Limb (tissue), 2 donors: ENCODE measurements around the gene PRKCB.
"Not testable (repeated sequence)": the region's sequence is repeated elsewhere in the genome, so short reads cannot be mapped to it uniquely, and the experiment has no call there.

Experiments used
- DNase-seq, 2 donors: peaks; one replicate each; pipeline ENCODE4 v3.0.0-alpha.2; 2016; ENCODE audit errors: extremely low spot score in 2 of 2

PRKCB gene

DNA sequence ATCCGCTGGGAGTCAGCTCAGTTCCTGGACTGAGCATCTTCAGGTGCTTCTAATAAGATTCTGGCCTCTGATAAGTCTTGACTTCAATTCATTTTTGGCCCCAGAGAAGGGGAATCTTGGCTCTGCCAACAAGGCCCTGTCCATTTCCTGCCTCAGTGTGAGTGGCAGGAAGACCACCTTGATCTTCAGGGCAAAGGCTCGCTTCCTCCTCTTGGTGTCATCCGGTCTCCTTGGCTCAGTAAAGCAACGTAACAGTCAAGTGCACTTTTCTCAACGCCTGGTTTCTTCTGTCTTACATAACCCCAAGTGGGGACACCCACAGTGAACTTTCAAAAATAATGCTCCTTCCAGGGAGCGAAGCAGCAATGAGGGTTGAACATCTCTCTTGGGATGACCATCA, 169.8 kb downstream of the PRKCB start:
- no peak for DNase-seq

DNA sequence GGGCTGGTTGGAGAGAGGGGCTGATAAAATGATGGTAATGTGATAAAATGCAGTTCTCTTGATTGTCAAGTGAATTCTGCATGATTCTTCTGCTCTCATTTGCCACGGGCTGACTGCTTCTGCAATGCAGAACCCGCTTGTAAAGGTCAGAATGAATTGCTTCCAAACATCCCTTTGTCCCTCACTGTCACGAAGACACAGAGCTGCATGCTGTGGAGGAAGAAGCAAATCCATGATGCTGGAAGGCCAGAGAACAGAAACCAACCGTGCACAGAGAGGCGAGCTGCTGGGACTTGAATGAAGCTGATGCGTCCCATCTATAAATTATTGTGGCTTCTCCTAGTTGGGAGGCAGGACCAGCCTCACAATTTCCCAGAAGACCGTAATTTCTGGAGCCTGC, 171.6 kb downstream of the PRKCB start:
- no peak for DNase-seq

DNA sequence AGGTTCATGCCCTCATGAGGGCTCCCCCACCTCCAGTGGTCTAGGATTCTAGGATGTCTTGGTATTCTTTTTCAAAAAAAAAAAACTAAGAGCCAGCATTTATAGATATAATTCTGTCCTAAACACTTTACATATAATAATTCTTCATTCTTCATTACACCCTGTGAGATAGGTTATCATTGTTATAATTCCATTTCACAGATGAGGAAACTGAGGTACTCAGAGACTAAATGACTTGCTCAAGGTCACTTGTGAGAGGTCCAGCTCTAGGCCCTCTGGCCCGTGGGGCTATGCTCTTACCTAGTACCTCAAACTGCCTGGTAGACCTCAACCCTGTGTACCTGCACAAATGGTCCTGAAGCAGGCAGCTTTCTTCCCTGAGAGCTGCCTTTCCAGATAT, 172.2 kb downstream of the PRKCB start:
- DNase-seq, result no peak

DNA sequence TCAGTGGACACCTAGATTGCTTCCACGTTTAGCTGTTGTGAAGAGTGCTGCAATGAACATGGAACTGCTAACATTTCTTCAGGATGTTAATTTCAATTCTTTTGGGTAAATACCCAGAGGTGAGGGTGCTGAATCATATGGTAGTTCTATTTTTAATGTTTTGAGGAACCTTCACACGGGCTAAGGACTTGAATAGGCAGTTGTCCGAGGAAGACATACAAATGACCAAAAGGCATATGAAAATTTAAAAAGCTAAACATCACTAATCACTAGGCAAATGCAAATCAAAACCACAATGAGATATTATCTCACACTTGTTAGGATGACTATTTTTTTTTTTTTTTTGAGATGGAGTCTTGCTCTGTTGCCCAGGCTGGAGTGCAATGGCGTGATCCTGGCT, 173.3 kb downstream of the PRKCB start:
- no peak for DNase-seq

DNA sequence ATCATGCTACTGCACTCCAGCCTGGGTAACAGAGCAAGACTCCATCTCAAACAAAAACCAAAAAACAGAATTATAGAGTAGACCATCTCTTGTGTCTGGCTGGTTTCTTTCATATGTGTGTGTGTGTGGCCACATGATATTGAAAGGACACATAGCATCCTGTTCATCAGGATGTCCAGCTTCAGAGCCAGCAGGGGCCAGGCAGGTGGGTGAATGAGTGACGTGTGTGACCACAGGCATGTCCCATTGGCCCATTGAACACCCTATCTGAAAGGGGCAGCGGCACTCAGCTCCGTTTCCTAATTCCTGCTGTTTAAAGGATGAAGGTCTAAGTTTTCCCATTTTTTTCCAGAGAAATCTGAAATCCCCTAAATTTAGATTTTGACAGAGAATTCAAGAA, 174.2 kb downstream of the PRKCB start:
- DNase-seq, result no peak

DNA sequence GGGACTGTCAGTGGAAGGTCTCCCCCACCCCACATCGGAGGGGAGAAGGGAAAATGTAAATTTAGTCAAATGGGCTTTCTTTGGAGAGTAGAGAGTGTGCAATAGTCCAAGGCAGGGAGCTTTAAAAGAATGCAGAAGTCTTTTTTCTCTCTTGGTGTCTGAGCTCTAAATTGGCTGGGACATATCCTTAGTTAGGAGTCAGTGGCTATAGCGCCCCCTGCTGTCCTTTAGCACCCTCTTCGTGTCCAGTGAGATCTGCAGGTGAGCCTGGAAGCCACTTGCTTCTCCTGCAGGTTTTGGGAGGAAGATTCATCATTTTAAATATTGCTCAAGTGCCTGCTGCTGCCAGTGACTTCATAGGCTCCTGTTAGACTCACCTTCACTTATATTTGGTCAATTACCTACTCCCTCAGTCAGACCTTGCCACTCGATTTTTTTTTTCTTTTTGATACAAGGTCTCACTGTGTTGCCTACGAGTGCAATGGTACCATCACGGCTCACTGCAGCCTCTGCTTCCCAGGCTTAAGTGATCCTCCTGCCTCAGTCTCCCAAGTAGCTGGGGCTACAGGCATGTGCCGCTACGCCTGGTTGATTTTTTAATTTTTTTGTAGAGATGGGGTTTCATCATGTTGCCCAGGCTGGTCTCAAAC, 174.8 kb downstream of the PRKCB start:
- peak; percentile 56 to 68 for DNase-seq

DNA sequence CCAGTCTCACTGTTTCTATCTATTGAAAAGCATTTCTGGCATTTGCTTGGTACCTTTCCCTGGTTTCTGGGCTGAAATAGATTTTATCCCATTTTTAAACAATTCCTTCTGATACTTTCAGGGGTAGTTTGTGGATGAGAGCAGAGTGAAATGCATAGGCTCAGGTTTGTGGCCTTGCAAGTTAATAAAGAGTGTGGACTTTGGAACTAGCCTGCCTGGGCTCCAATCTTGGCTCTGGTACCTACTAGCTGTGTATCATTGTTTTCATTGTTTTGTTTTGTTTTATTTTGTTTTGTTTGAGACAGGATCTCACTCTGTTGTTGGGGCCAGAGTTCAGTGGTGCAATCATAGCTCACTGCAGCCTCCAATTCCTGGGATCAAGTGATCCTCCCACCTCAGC, 175.5 kb downstream of the PRKCB start:
- DNase-seq, result no peak

DNA sequence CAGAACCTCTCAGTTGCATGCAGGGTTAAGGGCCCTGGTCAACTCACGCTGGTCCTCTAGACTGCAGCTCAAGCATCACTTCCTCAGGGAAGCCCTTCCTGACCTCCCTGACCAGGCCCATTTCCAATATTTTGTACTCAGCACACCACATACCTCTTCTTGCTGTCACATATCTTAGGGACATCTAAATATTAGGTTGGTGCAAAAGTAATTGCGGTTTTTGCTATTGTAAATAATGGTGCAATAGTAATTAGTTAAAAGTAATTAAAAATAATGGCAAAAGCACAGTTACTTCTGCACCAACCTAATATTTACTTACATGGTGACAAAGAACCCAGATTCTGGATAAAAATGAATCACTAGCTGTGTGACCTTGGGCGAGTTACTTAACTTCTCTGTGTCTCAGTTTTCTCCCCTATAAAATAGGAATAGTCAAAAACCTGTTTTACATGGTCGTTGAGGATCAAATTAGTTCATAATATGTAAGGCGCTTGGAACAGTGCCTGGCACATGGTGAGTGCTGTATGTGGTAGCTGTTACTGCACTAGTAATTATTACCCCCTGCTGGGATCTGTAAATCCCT, 177.4 kb downstream of the PRKCB start:
- no peak for DNase-seq

DNA sequence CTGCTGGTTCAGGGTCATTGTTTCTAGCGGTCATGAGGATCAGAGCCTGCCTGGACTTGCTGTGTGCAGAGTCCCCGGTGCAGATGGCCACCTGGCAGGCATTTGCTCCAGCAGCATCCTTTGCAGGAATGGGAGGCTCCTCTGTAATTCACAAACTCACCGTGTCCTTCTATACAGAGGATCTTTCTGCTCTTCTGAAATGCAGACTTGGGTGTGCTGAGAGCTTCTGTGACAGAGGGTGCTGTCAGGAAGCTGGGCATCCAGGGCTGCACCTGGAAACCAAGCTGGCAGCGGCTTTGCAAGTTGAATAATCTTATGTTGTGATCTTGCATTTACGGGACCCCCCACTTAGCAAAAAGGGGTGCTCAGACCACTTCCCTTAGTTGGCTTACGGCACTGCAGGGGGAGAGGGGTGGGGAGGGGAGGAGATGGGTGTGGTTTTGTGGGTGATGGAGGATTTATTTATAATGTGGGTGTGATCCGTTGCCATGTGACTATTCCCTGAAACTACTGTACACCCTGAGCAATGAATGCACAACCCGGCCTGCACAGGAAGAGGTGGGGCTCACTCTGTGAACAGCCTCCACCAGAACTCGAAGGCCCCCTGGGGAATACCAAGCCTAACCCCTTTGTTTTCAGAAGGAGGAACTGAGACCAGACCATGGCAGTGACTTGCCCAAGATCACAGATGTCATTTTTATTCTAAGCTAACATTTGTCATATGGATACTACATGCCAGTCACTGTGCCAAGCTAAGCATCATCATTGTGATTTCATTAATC, 178.3 kb downstream of the PRKCB start:
- peak in 1 of 2 donors; percentile 6 for DNase-seq

DNA sequence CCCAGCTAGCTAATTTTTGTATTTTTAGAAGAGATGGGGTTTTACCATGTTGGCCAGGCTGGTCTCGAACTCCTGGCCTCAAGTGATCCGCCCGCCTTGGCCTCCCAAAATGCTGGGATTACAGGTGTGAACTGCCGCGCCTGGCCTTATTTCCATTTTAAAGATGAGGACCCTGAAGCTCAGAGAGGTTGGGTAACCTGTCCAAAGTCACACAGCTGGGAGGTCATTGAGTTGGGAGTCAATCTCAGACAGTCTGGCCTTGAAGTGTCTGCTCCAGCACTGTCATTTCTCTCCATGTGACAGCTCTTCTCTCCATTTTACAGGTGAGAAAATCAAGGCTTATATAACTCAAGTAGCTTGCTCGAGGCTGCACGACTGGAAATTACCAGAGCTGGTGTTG, 179.2 kb downstream of the PRKCB start:
- not testable (repeated sequence) for DNase-seq

DNA sequence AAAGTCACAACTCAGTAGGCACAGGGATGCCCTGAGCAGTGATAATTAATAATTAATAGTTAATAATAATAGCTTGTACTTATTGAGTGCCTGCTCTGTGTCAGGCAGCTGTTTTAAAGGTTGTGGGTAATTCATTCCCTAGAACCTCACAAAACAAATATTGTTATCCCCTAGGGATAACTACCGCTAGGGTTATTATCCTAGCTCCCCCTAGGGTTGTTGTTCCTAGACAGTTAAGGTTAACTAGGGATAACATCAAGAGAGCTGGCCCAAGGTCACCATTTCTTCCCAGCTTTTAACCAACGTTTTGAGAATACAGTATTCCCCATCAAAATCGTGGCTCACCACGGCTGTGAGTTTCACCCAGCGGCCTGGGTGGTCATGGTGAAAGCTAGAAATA, 180.1 kb downstream of the PRKCB start:
- no peak for DNase-seq

DNA sequence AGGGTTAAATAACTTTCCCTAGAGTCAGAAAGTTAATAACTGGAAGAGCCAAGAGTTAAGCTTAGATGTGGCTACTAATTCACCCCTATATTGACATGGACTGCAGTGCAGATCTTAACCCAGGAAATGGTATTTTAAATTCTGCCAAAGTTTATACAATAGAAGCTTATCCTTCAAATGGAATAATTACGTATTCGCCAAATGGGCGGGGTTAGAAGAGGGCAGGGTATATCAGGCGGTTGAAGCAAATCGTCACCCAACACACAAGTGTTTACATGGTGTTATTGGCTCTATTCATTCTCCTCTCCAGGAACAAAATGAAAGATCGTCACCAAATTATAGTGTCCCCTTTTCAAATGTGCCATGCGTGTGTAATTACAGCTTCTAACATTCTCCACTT, 182.7 kb downstream of the PRKCB start:
- no peak for DNase-seq

DNA sequence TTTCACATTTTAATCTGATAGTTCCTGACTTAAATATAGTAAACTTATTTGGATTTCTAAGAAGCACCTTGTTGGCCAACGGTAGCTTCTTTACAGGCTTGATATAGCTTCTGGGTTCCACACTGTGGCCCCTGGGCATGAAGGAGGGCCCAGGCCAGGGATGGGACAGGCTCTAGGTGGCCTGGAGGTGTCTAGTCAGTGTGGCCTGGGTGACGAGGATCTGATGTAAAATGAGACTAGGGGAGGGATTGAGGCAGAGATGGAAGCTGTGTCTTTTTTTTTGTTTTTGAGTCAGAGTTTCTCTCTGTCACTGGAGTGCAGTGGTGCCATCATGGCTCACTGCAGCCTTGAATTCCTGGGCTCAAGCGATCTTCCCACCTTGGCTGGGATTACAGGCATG, 187.0 kb downstream of the PRKCB start:
- no peak for DNase-seq

DNA sequence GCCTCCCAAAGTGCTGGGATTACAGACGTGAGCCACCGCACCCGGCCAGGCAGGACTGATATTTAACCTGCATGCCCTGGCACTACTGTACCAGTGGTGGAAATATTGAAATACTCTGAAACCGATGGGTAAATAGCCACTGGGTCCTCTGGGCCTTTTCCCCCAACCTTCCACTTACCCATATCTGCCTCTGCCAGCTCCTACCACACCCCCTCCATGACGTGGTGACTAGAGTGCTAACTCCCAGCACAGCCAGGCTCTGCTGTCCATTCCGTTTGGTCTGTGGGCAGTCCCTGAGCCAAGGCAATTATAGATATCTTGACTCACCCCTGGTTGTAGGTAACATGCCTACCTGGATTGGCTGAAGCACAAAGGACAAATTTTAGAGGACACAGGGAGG, 187.8 kb downstream of the PRKCB start:
- no peak for DNase-seq

DNA sequence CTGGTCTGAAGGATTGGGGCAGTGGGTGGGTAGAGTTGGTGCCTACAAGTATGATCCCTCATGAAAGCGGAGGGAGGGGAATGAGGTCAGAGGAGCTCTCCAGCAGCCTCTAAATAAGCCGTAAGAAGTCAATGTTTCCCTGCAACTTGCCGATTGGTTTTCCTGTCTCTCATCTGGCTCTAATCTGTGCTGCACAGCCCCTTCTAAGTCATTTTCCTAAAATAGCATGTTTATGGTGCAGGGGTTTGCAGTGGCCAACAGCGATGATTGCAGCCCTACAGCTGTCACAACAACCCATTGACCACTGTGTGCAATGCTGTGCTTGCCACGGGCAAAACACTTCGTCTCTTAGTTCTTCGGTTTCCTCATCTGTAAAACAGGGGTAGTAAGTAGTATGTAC, 189.2 kb downstream of the PRKCB start:
- no peak for DNase-seq

DNA sequence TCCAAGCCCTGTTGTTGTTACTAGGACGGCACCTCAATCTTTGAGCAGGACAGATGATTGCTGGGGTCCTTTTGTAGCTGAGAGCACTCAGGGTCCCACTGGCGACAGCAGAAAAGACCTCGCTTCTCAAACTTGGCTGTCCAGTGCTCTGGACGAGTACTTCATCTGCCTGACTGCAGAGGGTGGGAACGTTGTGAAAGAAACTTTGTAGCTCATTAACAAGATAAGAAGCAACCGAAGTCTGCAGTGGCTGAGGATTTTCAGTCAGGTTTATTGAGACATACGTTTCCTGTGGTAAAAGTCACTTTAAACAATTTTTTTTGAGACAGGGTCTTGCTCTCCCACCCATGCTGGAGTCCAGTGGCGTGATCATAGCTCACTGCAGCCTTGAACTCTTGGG, 191.7 kb downstream of the PRKCB start:
- DNase-seq, result no peak

DNA sequence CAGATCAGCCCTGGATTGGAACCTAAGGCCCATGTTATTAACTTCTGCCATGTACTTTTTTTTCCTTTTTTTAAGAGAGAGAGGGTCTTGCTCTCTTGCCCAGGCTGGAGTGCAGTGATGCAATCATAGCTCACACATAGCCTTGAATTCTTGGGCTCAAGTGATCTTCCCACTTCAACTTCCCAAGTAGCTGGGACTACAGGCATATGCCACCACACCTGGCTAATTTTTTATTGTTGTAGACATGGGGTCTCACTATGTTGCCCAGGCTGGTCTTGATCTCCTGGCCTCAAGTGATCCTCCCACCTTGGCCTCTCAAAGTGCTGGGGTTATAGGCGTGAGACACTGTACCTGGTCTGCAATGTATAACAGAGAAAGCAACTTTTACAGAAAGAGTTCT, 194.1 kb downstream of the PRKCB start:
- DNase-seq, result not testable (repeated sequence)

DNA sequence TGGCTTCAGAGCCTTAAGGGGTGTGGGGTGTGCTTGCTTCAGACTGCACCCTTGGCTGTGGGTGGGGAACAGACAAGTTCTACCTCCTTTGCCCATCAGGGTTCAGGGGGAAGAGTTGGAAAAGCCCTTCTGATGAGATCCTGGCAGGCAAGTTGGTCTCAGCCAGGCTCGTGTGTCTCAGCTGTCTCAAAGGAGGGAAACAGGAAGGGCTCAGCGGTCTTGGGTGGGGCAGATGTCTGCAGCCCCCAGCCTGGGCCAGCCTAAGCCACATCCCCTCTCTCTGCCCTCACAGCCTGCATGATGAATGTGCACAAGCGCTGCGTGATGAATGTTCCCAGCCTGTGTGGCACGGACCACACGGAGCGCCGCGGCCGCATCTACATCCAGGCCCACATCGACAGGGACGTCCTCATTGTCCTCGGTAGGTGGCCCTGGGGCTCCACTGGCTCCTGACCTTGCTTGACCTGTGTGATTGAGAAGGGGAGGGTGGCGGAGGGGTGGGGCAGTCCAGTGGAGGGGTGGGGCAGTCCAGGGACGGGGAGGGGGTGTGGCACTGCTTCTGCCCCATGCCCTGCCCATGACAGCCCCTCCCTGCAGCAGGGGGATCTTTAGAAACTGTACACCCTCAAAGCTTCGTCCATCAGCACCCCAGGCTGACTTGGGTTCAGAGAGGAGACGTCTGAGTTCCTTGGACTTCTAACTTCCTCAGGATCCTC, 199.5 kb downstream of the PRKCB start:
- no peak for DNase-seq

DNA sequence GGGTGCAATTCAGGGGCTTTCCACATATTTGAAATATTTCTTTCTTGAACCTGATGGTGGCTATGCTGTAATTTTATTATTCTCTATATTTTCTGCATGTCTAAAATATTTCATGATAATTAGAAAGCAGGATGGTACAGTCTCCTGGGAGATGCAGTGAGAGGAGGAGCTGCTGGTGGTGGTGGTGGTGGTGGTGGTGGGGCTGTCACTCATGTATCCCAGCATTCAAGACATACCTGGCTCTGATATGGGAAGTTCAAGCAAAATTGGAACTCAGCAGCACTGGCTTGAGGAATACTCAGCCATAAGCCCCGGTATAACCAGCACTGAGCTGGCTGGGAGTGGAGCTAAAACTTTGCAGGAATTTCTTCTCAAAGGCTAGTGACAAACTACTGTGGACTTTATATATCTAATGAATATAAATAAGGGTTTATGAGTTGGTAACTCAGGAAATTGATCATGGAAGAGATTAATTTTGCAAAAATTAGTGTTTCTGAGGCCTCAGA, 200.3 kb downstream of the PRKCB start:
- no peak for DNase-seq

DNA sequence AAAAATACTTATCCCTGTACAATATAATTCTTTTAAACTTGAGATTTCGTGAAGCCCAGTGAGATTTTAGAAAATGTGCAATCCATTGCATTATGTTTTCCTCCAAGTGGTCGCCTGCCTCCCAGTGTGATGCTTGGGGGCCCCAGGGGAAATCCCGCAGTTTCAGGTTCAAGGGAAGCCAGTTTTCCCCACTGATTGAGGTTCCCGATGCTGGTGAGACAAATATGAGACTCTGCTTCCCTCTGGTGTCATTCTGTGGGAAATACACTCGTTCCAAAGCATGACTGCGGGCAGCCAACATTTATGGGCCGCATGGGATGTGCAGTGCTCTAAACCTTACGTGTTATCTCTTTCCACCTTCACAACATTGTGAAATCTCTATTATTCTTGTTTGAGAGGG, 200.8 kb downstream of the PRKCB start:
- DNase-seq, result peak; percentile 51 to 60

DNA sequence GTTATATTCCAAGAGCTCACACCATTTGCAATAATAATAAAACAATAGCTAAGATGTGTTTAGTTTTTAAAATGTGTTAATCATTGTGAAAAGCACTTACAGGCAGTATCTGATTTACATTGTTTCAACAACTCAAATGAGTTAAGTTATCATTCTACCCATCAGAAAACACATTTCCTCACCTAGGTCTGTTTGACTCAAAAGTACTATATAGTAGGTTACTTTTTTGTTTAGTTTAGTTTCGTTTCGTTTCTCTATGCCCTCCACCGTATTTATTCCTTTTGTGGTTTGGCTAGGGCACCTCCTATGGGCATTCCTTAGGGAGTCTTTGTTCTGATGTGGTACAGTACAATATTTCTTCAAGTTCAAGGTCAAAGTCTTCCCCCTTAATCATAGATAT, 201.6 kb downstream of the PRKCB start:
- no peak for DNase-seq
